Measurements from ENCODE around the gene COL15A1. TPM values are rescaled to one million over a fixed set of nuclear protein-coding genes. Genes with fewer than 3 reads are reported as not detected.

Gene COL15A1
- total RNA-seq, 1 experiment from 2014 or later = not detected

DNA sequence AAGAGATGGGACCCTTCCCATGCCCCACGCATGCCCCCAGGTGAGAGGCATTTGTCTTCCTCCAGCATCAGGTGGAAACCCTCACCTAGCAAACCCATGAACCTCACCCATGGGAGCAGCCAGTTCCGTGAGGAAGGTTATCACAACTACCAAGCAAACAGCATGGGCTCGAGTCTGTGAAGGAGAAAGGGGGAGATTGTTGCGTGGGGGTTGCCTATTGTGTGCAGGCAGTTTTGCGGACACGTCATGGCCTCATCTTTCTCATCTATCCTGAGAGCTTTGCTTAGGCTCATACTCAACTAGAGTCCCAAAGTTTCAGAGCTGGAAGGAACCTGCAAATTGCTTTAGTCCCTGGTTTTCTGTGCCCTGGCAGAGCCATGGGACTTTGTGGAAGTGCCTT lies 87.6 kb downstream of the COL15A1 start:
- TF ChIP-seq, protein P1, sequence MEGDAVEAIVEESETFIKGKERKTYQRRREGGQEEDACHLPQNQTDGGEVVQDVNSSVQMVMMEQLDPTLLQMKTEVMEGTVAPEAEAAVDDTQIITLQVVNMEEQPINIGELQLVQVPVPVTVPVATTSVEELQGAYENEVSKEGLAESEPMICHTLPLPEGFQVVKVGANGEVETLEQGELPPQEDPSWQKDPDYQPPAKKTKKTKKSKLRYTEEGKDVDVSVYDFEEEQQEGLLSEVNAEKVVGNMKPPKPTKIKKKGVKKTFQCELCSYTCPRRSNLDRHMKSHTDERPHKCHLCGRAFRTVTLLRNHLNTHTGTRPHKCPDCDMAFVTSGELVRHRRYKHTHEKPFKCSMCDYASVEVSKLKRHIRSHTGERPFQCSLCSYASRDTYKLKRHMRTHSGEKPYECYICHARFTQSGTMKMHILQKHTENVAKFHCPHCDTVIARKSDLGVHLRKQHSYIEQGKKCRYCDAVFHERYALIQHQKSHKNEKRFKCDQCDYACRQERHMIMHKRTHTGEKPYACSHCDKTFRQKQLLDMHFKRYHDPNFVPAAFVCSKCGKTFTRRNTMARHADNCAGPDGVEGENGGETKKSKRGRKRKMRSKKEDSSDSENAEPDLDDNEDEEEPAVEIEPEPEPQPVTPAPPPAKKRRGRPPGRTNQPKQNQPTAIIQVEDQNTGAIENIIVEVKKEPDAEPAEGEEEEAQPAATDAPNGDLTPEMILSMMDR (conservative IDR thresholded peaks at IDR 0.05) = no peak
- no peak for DNase-seq
- H3K14ac ChIP-seq (ENCODE audit: insufficient read depth, low read length) = no peak overlapping the region
- H3T11ph ChIP-seq (ENCODE audit: low read length) = no peak overlapping the region
- H4K20me1 ChIP-seq (ENCODE audit: control insufficient read depth, insufficient read depth, insufficient read length) = no peaks in the 10 kb centered on the region
- no peak overlapping the region for H2BK120ac ChIP-seq (ENCODE audit: low read depth, low read length, poor library complexity, severe bottlenecking)
- H3K56ac ChIP-seq (ENCODE audit: insufficient read length, low read depth, low read length) = no peak overlapping the region
- Mint-ChIP-seq H3K4me3 (no peak overlapping the region), H3K27ac (no peak overlapping the region; a peak in 1 of 7 replicates), H3K36me3 (ENCODE audit: insufficient read depth in 1 of 3, low read depth in 3 of 3) (no peaks in the 10 kb centered on the region), H3K27me3 (ENCODE audit: low read depth) (peaks cover 4% of the 10 kb centered on the region), H3K4me1 (peaks cover 0 to 4% of the 10 kb centered on the region in 2 experiments; a peak in 1 of 4 replicates), H3K9me3 (no peaks in the 10 kb centered on the region)
- no peak overlapping the region for H2BK5ac ChIP-seq (ENCODE audit: insufficient read length, low read length)
- no peak overlapping the region for H4K8ac ChIP-seq (replicated peaks; ENCODE audit: insufficient read length, low read depth, low read length)
- H2BK15ac ChIP-seq (ENCODE audit: low read depth, low read length) = no peak overlapping the region
- H2BK12ac ChIP-seq (ENCODE audit: insufficient read length, low read depth, low read length) = no peak overlapping the region
- H2AK5ac ChIP-seq (ENCODE audit: insufficient read length, low read length) = no peak overlapping the region
- no peak overlapping the region for H2BK20ac ChIP-seq (ENCODE audit: low read depth, low read length, poor library complexity, severe bottlenecking)
- H3K4me2 ChIP-seq (ENCODE audit: insufficient read depth, insufficient read length, low read length) = no peak overlapping the region
- no CpG with 5 or more reads among the region's 6 CpGs for WGBS (ENCODE audit: extremely low coverage, insufficient read length, low lambda C conversion rate)
- H3K18ac ChIP-seq (ENCODE audit: insufficient read length, low read depth, low read length) = no peak overlapping the region
- no peaks in the 10 kb centered on the region for H3K79me2 ChIP-seq (ENCODE audit: insufficient read depth, low read length)
- H4K5ac ChIP-seq (ENCODE audit: insufficient read length, low read depth, low read length) = no peak overlapping the region
- H3K79me1 ChIP-seq (ENCODE audit: insufficient read depth, low read depth, low read length, poor library complexity, severe bottlenecking) = no peaks in the 10 kb centered on the region
- H3K23ac ChIP-seq (ENCODE audit: insufficient read length, low read depth, low read length) = no peak overlapping the region
- H2AFZ ChIP-seq (ENCODE audit: low read length) = no peak overlapping the region
- no peak overlapping the region for H3K4ac ChIP-seq (ENCODE audit: low read depth, low read length)
- no peak overlapping the region for H3K27ac ChIP-seq (ENCODE audit: insufficient read length, low read depth, low read length)
- H3K23me2 ChIP-seq (ENCODE audit: insufficient read length, low read depth, low read length, poor library complexity, severe bottlenecking) = no peaks in the 10 kb centered on the region
- no peak overlapping the region for H4K91ac ChIP-seq (ENCODE audit: insufficient read length, low read depth, low read length)
- H3K27me3 ChIP-seq (ENCODE audit: insufficient read depth, low read length) = no peaks in the 10 kb centered on the region
- no peak overlapping the region for H3K9ac ChIP-seq (ENCODE audit: extremely low read depth, insufficient read length, low read length)
- no peaks in the 10 kb centered on the region for H3K4me1 ChIP-seq (ENCODE audit: insufficient read depth, low read length)
- H3K9me3 ChIP-seq (ENCODE audit: control insufficient read depth, low read depth, low read length) = no peaks in the 10 kb centered on the region
